K562 (cell line): ENCODE data around the gene JUND. TPM values are rescaled to one million over a fixed set of nuclear protein-coding genes. Genes with fewer than 3 reads are reported as not detected.

ENCODE experiments used
- CBX1 ChIP-seq: sonication (generic); IDR thresholded peaks from 2 replicates; pipeline ENCODE4 v1.6.1; 2016; ENCODE audit warnings: antibody characterized with exemption, low read depth, mild to moderate bottlenecking
- EP400 ChIP-seq: fragments of 450-650 bp; IDR thresholded peaks from 2 replicates; pipeline ENCODE4 v1.6.1; 2017; ENCODE audit warnings: antibody characterized with exemption, mild to moderate bottlenecking, moderate library complexity
- HDAC6 ChIP-seq: IDR thresholded peaks from 2 replicates; pipeline ENCODE4 v1.6.1; 2012; ENCODE audit warnings: low read depth, mild to moderate bottlenecking, control low read depth, inconsistent platforms, low read length, moderate library complexity
- MIER1 ChIP-seq: fragments of 450-650 bp; IDR thresholded peaks from 2 replicates; pipeline ENCODE4 v1.6.1; 2016; ENCODE audit warnings: antibody characterized with exemption, mild to moderate bottlenecking, low read depth
- MTA2 ChIP-seq: fragments of 450-650 bp; IDR thresholded peaks from 2 replicates; pipeline ENCODE4 v1.6.1; 2016; ENCODE audit warnings: low read depth
- NFIC ChIP-seq: fragments of 450-650 bp; IDR thresholded peaks from 2 replicates; pipeline ENCODE4 v1.6.1; 2017; ENCODE audit warnings: mild to moderate bottlenecking, inconsistent platforms
- NRF1 ChIP-seq, 2 experiments: fragments of 450-650 bp; IDR thresholded peaks in 1 of 2; conservative IDR thresholded peaks in 1 of 2; 2 replicates each; pipeline ENCODE4 v1.6.1; 2014; ENCODE audit warnings: mild to moderate bottlenecking in 2 of 2
- RFX1 ChIP-seq: fragments of 450-650 bp; IDR thresholded peaks from 2 replicates; pipeline ENCODE4 v1.6.1; 2016; ENCODE audit warnings: mild to moderate bottlenecking, moderate library complexity
- ZNF584 ChIP-seq: fragments of 200-800 bp; sonication (Bioruptor generic); IDR thresholded peaks from 2 replicates; pipeline ENCODE4 v1.6.1; 2016; ENCODE audit warnings: low read depth, mild to moderate bottlenecking, missing genetic modification characterization, missing compliant biosample characterization
- polyA plus RNA-seq, 8 experiments: library from polyadenylated mRNA; depleted of rRNA in 4 of 8; stranded (reverse) in 5 of 8; unstranded in 3 of 8; fragments of >200 nt; fragmentation: Nextera tagmentation in 2 of 8; fragmentation: Illumina TruSeq in 1 of 8; extraction: Ambion mirVana in 2 of 8; extraction: Trizol in 1 of 8; gene quantifications; 2 replicates each; pipeline versions ENCODE4 v1.2.1 to v1.2.3, GENCODE V29; 2011 to 2014; ENCODE audit warnings: inconsistent platforms in 1 of 8, missing spikeins in 1 of 8
- total RNA-seq, 7 experiments: library from RNA; depleted of rRNA in 6 of 7; stranded (reverse); fragments of >200 nt in 6 of 7; fragmentation: Illumina TruSeq in 2 of 7; extraction: Trizol in 2 of 7; gene quantifications; 2 replicates each; pipeline versions ENCODE4 v1.2.1 to v1.2.3, GENCODE V29; 2011 to 2021; ENCODE audit warnings: low replicate concordance in 1 of 7
- TF ChIP-seq, protein P1 (sequence below), 3 experiments: fragments of 200-800 bp in 1 of 3; fragments of 250-450 bp in 1 of 3; fragments of 450-650 bp in 1 of 3; sonication (Bioruptor Pico) in 1 of 3; sonication (Bioruptor generic) in 1 of 3; formaldehyde crosslinking in 1 of 3; IDR thresholded peaks; 2 replicates each; pipeline versions ENCODE4 v1.6.1 to v1.8.0; 2016 to 2022; ENCODE audit warnings: mild to moderate bottlenecking in 2 of 3, missing genetic modification characterization in 2 of 3, missing compliant biosample characterization in 1 of 3, moderate library complexity in 1 of 3
- TF ChIP-seq, protein P2 (sequence below): sonication (generic); formaldehyde crosslinking; IDR thresholded peaks from 2 replicates; pipeline ENCODE4 v1.8.1; 2023; ENCODE audit warnings: mild to moderate bottlenecking, missing genetic modification reagents
- TF ChIP-seq, protein P3 (sequence below): fragments of 450-650 bp; IDR thresholded peaks from 2 replicates; pipeline ENCODE4 v1.6.1; 2016
- TF ChIP-seq, protein P4 (sequence below): sonication (generic); formaldehyde crosslinking; IDR thresholded peaks from 2 replicates; pipeline ENCODE4 v1.8.1; 2022; ENCODE audit warnings: missing genetic modification reagents
- TF ChIP-seq, protein P5 (sequence below), 2 experiments: fragments of 450-650 bp in 1 of 2; sonication (generic) in 1 of 2; formaldehyde crosslinking; conservative IDR thresholded peaks; 2 replicates each; pipeline versions ENCODE4 v1.4.0 to v1.8.1; 2020 to 2022; ENCODE audit warnings: mild to moderate bottlenecking in 1 of 2, missing genetic modification reagents in 1 of 2
- TF ChIP-seq, protein P6 (sequence below): fragments of 200-800 bp; sonication (Bioruptor generic); IDR thresholded peaks from 2 replicates; pipeline ENCODE4 v1.6.1; 2017; ENCODE audit warnings: missing genetic modification characterization, missing compliant biosample characterization
- TF ChIP-seq, protein P7 (sequence below): sonication (generic); formaldehyde crosslinking; IDR thresholded peaks from 2 replicates; pipeline ENCODE4 v1.8.0; 2022; ENCODE audit warnings: mild to moderate bottlenecking, missing genetic modification reagents

The JUND gene
- total and polyA plus RNA-seq, 9 of the 15 experiments (the other 6 are each of a cell fraction or from before 2014, with no cell fraction given): 6.4 to 286 (median 42.3) TPM

DNA sequence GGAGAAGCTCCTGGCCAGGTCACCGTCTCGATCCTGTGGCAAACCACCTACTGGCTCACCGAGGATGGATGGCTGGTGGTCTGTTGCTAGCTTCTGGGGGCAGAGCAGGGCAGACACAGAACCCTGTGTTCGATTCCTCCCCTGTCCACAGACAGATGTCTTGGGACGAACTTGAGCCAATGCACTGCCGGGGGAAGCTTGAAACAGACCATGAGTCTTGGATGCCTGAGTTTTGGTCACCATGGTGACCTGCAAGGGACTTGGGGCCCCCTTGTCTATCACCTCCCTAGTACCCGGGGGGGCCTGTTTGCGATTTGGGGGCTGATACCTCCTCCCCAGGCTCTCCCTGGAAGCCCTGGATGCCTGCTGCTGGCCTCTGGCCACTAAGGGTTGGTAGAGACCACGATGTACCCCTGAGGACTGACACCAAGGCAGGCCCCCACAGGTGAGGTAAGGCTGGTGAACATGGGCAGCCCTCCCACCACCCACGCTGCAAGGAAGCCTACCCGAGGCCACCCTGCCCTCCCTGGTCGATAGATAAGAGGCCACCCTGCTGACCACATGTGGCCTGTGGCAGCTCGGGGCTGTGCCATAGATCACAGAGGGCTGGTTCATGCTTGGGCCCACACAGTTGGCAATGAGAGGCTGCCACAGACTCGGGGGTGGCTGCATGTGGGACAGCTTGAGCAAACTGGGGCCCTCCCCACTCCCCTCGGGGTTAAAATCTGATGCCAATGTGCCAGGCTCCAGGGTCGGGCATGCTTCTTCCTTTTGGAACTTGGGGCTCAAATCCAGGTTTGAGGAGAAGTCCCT is 17.9 kb downstream of the JUND start (continued):
- TF ChIP-seq, protein P1, sequence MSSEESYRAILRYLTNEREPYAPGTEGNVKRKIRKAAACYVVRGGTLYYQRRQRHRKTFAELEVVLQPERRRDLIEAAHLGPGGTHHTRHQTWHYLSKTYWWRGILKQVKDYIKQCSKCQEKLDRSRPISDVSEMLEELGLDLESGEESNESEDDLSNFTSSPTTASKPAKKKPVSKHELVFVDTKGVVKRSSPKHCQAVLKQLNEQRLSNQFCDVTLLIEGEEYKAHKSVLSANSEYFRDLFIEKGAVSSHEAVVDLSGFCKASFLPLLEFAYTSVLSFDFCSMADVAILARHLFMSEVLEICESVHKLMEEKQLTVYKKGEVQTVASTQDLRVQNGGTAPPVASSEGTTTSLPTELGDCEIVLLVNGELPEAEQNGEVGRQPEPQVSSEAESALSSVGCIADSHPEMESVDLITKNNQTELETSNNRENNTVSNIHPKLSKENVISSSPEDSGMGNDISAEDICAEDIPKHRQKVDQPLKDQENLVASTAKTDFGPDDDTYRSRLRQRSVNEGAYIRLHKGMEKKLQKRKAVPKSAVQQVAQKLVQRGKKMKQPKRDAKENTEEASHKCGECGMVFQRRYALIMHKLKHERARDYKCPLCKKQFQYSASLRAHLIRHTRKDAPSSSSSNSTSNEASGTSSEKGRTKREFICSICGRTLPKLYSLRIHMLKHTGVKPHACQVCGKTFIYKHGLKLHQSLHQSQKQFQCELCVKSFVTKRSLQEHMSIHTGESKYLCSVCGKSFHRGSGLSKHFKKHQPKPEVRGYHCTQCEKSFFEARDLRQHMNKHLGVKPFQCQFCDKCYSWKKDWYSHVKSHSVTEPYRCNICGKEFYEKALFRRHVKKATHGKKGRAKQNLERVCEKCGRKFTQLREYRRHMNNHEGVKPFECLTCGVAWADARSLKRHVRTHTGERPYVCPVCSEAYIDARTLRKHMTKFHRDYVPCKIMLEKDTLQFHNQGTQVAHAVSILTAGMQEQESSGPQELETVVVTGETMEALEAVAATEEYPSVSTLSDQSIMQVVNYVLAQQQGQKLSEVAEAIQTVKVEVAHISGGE (CRISPR knock-in tag; IDR thresholded peaks at IDR 0.05): no peak
- TF ChIP-seq MTA2 (no peak), NRF1 (conservative IDR thresholded peaks at IDR 0.05 in 1 of 2, IDR thresholded peaks at IDR 0.05 in 1 of 2) (no peak), EP400 (no peak), MIER1 (peak; percentile 83), CBX1 (no peak), HDAC6 (no peak), NFIC (no peak), RFX1 (peak; percentile 68; the same call in 1 of the 2 replicates), ZNF584 (CRISPR knock-in tag) (no peak)
- TF ChIP-seq, protein P2, sequence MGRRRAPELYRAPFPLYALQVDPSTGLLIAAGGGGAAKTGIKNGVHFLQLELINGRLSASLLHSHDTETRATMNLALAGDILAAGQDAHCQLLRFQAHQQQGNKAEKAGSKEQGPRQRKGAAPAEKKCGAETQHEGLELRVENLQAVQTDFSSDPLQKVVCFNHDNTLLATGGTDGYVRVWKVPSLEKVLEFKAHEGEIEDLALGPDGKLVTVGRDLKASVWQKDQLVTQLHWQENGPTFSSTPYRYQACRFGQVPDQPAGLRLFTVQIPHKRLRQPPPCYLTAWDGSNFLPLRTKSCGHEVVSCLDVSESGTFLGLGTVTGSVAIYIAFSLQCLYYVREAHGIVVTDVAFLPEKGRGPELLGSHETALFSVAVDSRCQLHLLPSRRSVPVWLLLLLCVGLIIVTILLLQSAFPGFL: no peak
- TF ChIP-seq, protein P3, sequence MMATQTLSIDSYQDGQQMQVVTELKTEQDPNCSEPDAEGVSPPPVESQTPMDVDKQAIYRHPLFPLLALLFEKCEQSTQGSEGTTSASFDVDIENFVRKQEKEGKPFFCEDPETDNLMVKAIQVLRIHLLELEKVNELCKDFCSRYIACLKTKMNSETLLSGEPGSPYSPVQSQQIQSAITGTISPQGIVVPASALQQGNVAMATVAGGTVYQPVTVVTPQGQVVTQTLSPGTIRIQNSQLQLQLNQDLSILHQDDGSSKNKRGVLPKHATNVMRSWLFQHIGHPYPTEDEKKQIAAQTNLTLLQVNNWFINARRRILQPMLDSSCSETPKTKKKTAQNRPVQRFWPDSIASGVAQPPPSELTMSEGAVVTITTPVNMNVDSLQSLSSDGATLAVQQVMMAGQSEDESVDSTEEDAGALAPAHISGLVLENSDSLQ: no peak
- TF ChIP-seq, protein P4, sequence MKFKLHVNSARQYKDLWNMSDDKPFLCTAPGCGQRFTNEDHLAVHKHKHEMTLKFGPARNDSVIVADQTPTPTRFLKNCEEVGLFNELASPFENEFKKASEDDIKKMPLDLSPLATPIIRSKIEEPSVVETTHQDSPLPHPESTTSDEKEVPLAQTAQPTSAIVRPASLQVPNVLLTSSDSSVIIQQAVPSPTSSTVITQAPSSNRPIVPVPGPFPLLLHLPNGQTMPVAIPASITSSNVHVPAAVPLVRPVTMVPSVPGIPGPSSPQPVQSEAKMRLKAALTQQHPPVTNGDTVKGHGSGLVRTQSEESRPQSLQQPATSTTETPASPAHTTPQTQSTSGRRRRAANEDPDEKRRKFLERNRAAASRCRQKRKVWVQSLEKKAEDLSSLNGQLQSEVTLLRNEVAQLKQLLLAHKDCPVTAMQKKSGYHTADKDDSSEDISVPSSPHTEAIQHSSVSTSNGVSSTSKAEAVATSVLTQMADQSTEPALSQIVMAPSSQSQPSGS (CRISPR knock-in tag): no peak
- TF ChIP-seq, protein P5, sequence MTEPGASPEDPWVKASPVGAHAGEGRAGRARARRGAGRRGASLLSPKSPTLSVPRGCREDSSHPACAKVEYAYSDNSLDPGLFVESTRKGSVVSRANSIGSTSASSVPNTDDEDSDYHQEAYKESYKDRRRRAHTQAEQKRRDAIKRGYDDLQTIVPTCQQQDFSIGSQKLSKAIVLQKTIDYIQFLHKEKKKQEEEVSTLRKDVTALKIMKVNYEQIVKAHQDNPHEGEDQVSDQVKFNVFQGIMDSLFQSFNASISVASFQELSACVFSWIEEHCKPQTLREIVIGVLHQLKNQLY (CRISPR knock-in tag; conservative IDR thresholded peaks at IDR 0.05): no peak
- TF ChIP-seq, protein P6, sequence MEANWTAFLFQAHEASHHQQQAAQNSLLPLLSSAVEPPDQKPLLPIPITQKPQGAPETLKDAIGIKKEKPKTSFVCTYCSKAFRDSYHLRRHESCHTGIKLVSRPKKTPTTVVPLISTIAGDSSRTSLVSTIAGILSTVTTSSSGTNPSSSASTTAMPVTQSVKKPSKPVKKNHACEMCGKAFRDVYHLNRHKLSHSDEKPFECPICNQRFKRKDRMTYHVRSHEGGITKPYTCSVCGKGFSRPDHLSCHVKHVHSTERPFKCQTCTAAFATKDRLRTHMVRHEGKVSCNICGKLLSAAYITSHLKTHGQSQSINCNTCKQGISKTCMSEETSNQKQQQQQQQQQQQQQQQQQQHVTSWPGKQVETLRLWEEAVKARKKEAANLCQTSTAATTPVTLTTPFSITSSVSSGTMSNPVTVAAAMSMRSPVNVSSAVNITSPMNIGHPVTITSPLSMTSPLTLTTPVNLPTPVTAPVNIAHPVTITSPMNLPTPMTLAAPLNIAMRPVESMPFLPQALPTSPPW (CRISPR knock-in tag): peak; percentile 41; the same call in 1 of the 2 replicates
- TF ChIP-seq, protein P7, sequence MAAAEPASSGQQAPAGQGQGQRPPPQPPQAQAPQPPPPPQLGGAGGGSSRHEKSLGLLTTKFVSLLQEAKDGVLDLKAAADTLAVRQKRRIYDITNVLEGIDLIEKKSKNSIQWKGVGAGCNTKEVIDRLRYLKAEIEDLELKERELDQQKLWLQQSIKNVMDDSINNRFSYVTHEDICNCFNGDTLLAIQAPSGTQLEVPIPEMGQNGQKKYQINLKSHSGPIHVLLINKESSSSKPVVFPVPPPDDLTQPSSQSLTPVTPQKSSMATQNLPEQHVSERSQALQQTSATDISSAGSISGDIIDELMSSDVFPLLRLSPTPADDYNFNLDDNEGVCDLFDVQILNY (CRISPR knock-in tag): no peak
